A673 (cell line): ENCODE results near the gene LNX1. TPM values are rescaled to one million over a fixed set of nuclear protein-coding genes. Genes with fewer than 3 reads are reported as not detected.

Experiments used
- BruUV-seq: library from RNA; stranded (reverse); fragments of 400-500 nt; replicated peaks from 2 replicates; lab custom pipeline; 2021; lab: Mats Ljungman, UMichigan
- CTCF ChIA-PET: fragments of 300-600 bp; sonication (Branson Sonifier 250); formaldehyde crosslinking; loops from one replicate; lab custom pipeline; 2022; ENCODE audit warnings: antibody characterized with exemption; lab: Charles Lee
- POLR2A ChIA-PET: fragments of 300-600 bp; sonication (Branson Sonifier 250); formaldehyde crosslinking; loops from one replicate; lab custom pipeline; 2022; ENCODE audit warnings: antibody characterized with exemption; ENCODE audit not compliant: low non-redundant PET; lab: Charles Lee
- DNase-seq: peaks from one replicate; pipeline ENCODE4 v3.0.0-alpha.2; 2015; ENCODE audit warnings: low spot score
- H3K27ac ChIP-seq: fragments of 200-600 bp; sonication (generic); 2 replicates; pipeline ENCODE4 v1.5.1; 2016; ENCODE audit warnings: mixed run types, low read depth, mild to moderate bottlenecking, mixed read lengths, antibody characterized with exemption, low read length; ENCODE audit not compliant: poor library complexity, severe bottlenecking
- H3K27me3 ChIP-seq: fragments of 200-600 bp; sonication (generic); replicated peaks from 2 replicates; pipeline ENCODE4 v1.6.1; 2017; ENCODE audit warnings: mixed run types, low read depth, mild to moderate bottlenecking, mixed read lengths, antibody characterized with exemption, low read length; ENCODE audit not compliant: insufficient read depth, poor library complexity
- H3K36me3 ChIP-seq: fragments of 200-600 bp; sonication (generic); 2 replicates; pipeline ENCODE4 v1.6.1; 2016; ENCODE audit warnings: mixed run types, mild to moderate bottlenecking, mixed read lengths, antibody characterized with exemption, low read length; ENCODE audit not compliant: insufficient read depth, poor library complexity, severe bottlenecking
- H3K4me1 ChIP-seq: fragments of 200-600 bp; sonication (generic); 2 replicates; pipeline ENCODE4 v1.6.1; 2017; ENCODE audit warnings: mixed run types, mild to moderate bottlenecking, mixed read lengths, antibody characterized with exemption, low read length; ENCODE audit not compliant: insufficient read depth, poor library complexity, severe bottlenecking
- H3K4me3 ChIP-seq: fragments of 200-600 bp; sonication (generic); 2 replicates; pipeline ENCODE4 v1.5.1; 2016; ENCODE audit warnings: low read depth, mixed run types, mild to moderate bottlenecking, mixed read lengths, low read length; ENCODE audit not compliant: poor library complexity, severe bottlenecking
- H3K9me3 ChIP-seq: fragments of 200-600 bp; sonication (generic); 2 replicates; pipeline ENCODE4 v1.6.1; 2016; ENCODE audit warnings: mixed run types, low read depth, mild to moderate bottlenecking, mixed read lengths, antibody characterized with exemption, low read length; ENCODE audit not compliant: poor library complexity, severe bottlenecking
- EZH2 ChIP-seq: fragments of 200-600 bp; sonication (generic); IDR thresholded peaks from 2 replicates; pipeline ENCODE4 v1.6.1; 2017; ENCODE audit warnings: borderline replicate concordance, low read depth, mild to moderate bottlenecking, mixed read lengths, antibody characterized with exemption, low read length; ENCODE audit not compliant: poor library complexity, severe bottlenecking
- intact Hi-C: fragments of 100-400 bp; cut with micrococcal nuclease; formaldehyde crosslinking; loops from one replicate; pipeline ENCODE4 v1.10.0; 2022; ENCODE audit not compliant: unreplicated experiment
- total RNA-seq: library from RNA; stranded (reverse); gene quantifications from 2 replicates; pipeline ENCODE4 v1.2.3, GENCODE V29; 2021
- TF ChIP-seq, protein P1 (sequence below): fragments of 300-800, 200-600 bp; sonication (generic); conservative IDR thresholded peaks from 2 replicates; pipeline ENCODE4 v1.5.1; 2017; ENCODE audit warnings: low read depth, mild to moderate bottlenecking, antibody characterized with exemption, low read length, moderate library complexity, mixed read lengths

LNX1 gene
- total RNA-seq, 1 experiment from 2014 or later, result not detected

GRCh38 chr4:53497487-53498244, 93.6 kb downstream of the LNX1 start:
- DNase-seq, result no peak
- CTCF ChIA-PET, result no interaction called here
- H3K27ac ChIP-seq, result no peak overlapping the region

DNA sequence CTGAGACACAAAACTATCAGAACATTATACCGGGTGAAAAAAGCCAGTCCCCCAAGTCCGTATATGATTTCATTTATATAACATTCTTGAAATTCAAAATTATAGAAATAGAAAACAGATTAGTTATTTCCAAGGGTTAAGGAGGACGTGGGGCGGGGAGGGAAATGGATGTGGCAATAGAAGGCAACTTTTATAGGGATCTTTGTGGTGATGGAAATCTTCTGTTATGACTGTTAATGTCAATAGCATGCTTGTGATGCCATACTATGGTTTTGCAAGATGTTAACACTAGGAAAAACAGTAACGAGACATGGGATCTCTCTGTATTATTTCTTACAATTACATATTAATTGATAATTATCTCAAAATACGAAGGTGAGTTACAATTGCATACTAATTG, 96.4 kb downstream of the LNX1 start:
- TF ChIP-seq EZH2, result no peak
- TF ChIP-seq, protein P1, sequence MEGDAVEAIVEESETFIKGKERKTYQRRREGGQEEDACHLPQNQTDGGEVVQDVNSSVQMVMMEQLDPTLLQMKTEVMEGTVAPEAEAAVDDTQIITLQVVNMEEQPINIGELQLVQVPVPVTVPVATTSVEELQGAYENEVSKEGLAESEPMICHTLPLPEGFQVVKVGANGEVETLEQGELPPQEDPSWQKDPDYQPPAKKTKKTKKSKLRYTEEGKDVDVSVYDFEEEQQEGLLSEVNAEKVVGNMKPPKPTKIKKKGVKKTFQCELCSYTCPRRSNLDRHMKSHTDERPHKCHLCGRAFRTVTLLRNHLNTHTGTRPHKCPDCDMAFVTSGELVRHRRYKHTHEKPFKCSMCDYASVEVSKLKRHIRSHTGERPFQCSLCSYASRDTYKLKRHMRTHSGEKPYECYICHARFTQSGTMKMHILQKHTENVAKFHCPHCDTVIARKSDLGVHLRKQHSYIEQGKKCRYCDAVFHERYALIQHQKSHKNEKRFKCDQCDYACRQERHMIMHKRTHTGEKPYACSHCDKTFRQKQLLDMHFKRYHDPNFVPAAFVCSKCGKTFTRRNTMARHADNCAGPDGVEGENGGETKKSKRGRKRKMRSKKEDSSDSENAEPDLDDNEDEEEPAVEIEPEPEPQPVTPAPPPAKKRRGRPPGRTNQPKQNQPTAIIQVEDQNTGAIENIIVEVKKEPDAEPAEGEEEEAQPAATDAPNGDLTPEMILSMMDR, result no peak
- Histone ChIP-seq H3K4me1 (no peaks in the 10 kb centered on the region), H3K27ac (no peak overlapping the region), H3K4me3 (no peak overlapping the region), H3K9me3 (no peaks in the 10 kb centered on the region), H3K36me3 (no peaks in the 10 kb centered on the region), H3K27me3 (no peaks in the 10 kb centered on the region)
- no peak for DNase-seq
- intact Hi-C loops, result no loop called here
- CTCF ChIA-PET, result no interaction called here
- BruUV-seq, result no TSS peak
- POLR2A ChIA-PET, result interaction anchor here (0.6 kb wide), 1 partner anchor 100 kb away, joined by 3 read pairs; no protein-coding TSS in a partner anchor

More at GRCh38 chr4:53497487-53498244, 93.6 kb downstream of the LNX1 start:
- TF ChIP-seq EZH2, result no peak
- TF ChIP-seq, protein P1, result no peak
- POLR2A ChIA-PET, result interaction anchor here (0.5 kb wide), 1 partner anchor 1310 kb away, joined by 3 read pairs; no protein-coding TSS in a partner anchor
- no peaks in the 10 kb centered on the region for H3K36me3 ChIP-seq
- H3K27me3 ChIP-seq, result no peaks in the 10 kb centered on the region
- intact Hi-C loops, result no loop called here
- no peak overlapping the region for H3K4me3 ChIP-seq
- BruUV-seq, result no TSS peak
- no peaks in the 10 kb centered on the region for H3K4me1 ChIP-seq
- H3K9me3 ChIP-seq, result no peaks in the 10 kb centered on the region

- ChIA-PET CTCF (no interaction called here), POLR2A (no interaction called here)
- peak; percentile 39 for DNase-seq
- H3K4me3 ChIP-seq, result no peak overlapping the region
- intact Hi-C loops, result no loop called here
- TF ChIP-seq, protein P1, result peak; percentile 51
- TF ChIP-seq EZH2, result no peak
- no peaks in the 10 kb centered on the region for H3K27me3 ChIP-seq
- H3K4me1 ChIP-seq, result no peaks in the 10 kb centered on the region
- no peak overlapping the region for H3K27ac ChIP-seq
- H3K9me3 ChIP-seq, result no peaks in the 10 kb centered on the region
- no peaks in the 10 kb centered on the region for H3K36me3 ChIP-seq
- no TSS peak for BruUV-seq
These were observed 100.2 kb downstream of the LNX1 start for GRCh38 chr4:53490965-53491622.
